CD4-positive, alpha-beta T cell treated with Interleukin-10 for 1 hour (primary cell): Measurements from ENCODE around the gene CCDC201.
"Not testable (repeated sequence)": the region's sequence is repeated elsewhere in the genome, so short reads cannot be mapped to it uniquely, and the experiment has no call there.

Experiments
- DNase-seq: peaks from one replicate; pipeline ENCODE4 v3.0.0-alpha.2; 2020

CCDC201 gene

GRCh38 chr7:45872116-45873034, 507 bp downstream of the CCDC201 start:
- no peak for DNase-seq

GRCh38 chr7:45869426-45869825, 3.5 kb downstream of the CCDC201 start:
- no peak for DNase-seq

- no peak for DNase-seq
These were observed 5.4 kb downstream of the CCDC201 start for GRCh38 chr7:45867471-45867870.

- no peak for DNase-seq
These were observed 7.1 kb downstream of the CCDC201 start for GRCh38 chr7:45865594-45866410.

- no peak for DNase-seq
These were observed 9.2 kb downstream of the CCDC201 start for GRCh38 chr7:45863715-45864114.

- DNase-seq = not testable (repeated sequence)
These were observed 16.0 kb downstream of the CCDC201 start for GRCh38 chr7:45856888-45857287.

- not testable (repeated sequence) for DNase-seq
These were observed 17.2 kb downstream of the CCDC201 start for GRCh38 chr7:45855680-45856079.

GRCh38 chr7:45853491-45853890, 19.4 kb downstream of the CCDC201 start:
- not testable (repeated sequence) for DNase-seq

- not testable (repeated sequence) for DNase-seq
These were observed 19.9 kb downstream of the CCDC201 start for GRCh38 chr7:45852984-45853383.

GRCh38 chr7:45848734-45849133, 24.1 kb downstream of the CCDC201 start:
- DNase-seq = not testable (repeated sequence)

GRCh38 chr7:45846536-45846935, 26.3 kb downstream of the CCDC201 start:
- not testable (repeated sequence) for DNase-seq

GRCh38 chr7:45841926-45842717, 30.8 kb downstream of the CCDC201 start:
- not testable (repeated sequence) for DNase-seq

GRCh38 chr7:45838852-45839251, 34.0 kb downstream of the CCDC201 start:
- DNase-seq = not testable (repeated sequence)

- not testable (repeated sequence) for DNase-seq
These were observed 40.3 kb downstream of the CCDC201 start for GRCh38 chr7:45832433-45833177.

- not testable (repeated sequence) for DNase-seq
These were observed 43.0 kb downstream of the CCDC201 start for GRCh38 chr7:45829846-45830245.

- DNase-seq = not testable (repeated sequence)
These were observed 45.2 kb downstream of the CCDC201 start for GRCh38 chr7:45827731-45828130.

- not testable (repeated sequence) for DNase-seq
These were observed 46.3 kb downstream of the CCDC201 start for GRCh38 chr7:45826550-45826949.

- not testable (repeated sequence) for DNase-seq
These were observed 54.1 kb downstream of the CCDC201 start for GRCh38 chr7:45818763-45819162.

- DNase-seq = not testable (repeated sequence)
These were observed 55.0 kb downstream of the CCDC201 start for GRCh38 chr7:45817913-45818312.

- not testable (repeated sequence) for DNase-seq
These were observed 55.9 kb downstream of the CCDC201 start for GRCh38 chr7:45817016-45817415.

GRCh38 chr7:45814216-45815118, 58.4 kb downstream of the CCDC201 start:
- not testable (repeated sequence) for DNase-seq
